Measurements from ENCODE around the gene MDFI.
"Not testable (repeated sequence)": the region's sequence is repeated elsewhere in the genome, so short reads cannot be mapped to it uniquely, and the experiment has no call there.

The MDFI gene

DNA sequence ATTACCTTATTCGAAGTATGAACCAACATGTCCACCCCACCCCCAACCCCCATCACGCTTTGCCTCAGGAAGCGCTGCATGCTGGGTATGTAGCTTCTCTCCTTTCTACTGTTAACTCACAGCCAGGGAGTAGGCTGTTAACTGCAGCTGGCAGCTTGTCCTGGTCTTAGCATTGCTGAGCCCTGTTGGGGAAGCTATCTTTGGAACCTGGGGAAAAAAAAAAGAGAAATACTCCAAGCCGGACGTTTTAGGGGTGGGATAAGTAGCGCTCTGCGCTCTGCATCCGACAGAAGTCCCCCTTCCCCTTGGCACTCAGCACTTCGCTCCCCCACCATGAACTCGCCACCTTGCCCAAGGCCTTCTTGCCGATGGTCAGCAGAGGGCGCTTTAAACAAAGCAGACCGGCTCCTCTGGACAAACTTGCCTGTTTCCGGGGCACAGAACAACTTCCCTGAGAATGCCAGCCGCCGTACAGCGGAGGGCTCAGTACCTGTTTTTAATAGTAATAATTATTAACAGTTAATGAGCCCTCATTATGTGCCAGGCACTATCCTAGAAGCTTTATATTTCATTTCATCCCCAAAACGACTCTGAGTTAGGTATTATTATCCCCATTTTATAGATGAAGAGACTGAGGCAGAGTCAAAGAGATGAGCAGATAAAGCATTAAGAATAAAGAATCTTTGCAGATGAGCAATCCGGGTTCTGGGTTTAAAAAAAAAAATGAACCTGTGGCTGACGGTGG, 35.2 kb upstream of the MDFI start:
- peak; percentile 96 for DNase-seq

DNA sequence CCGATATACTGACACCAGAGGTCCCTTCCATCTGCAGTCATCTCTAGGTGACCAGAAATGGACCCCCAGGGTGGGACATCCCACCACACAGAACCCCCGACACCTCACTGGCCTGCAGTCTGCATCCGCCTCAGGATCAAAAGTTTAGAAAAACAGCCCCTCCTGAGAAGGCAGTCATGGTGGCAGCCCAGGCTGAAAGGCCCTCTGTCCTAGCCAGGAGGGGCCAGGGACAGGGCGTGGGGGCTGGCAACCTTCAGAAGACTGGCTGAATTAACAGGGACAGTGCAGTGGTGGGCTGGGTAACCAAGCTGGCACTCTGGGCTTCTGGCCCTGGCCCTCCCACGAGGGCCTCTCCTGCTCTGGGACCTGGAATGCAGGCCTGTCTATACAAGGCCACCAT, 34.3 kb upstream of the MDFI start:
- DNase-seq = no peak

GRCh38 chr6:41605649-41606048, 32.6 kb upstream of the MDFI start:
- DNase-seq = no peak

DNA sequence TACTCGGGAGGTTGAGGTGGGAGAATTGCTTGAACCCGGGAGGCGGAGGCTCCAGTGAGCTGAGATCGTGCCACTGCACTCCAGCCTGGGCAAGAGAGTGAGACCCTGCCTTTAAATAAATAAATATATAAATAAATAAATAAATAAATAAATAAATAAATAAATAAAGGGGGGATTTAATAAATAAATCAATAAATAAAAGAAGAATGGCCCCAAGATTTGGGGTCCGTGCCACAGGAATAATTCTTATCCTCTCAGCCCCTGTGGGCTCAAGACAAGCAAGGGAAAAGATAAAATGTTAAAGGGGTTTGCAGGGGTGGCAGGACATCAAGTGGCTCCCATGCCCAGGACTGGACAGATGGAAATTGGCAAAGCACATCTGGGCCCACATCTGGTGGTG, 31.2 kb upstream of the MDFI start:
- no peak for DNase-seq

DNA sequence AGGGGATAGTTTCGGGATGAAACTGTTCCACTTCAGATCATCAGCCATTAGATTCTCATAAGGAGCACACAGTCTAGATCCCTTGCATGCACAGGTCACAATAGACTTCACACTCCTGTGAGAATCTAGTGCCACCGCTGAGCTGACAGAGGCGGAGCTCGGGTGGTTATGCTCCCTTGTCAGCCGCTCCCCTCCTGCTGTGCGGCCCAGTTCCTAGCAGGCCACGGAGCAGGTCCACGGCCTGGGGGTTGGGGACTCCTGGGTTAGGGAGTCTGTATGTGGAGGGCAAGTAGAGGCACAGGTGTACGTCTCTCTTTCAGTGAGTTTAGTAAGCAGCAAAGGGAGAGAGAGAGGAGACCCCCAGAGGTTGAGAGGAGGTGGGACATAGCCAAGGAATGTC, 30.5 kb upstream of the MDFI start:
- DNase-seq = no peak

- DNase-seq = no peak
Measured at GRCh38 chr6:41608443-41609151, 29.7 kb upstream of the MDFI start.

GRCh38 chr6:41614715-41615114, 23.6 kb upstream of the MDFI start:
- DNase-seq = no peak

GRCh38 chr6:41615311-41615710, 23.0 kb upstream of the MDFI start:
- DNase-seq = no peak

- DNase-seq = no peak
Measured at GRCh38 chr6:41618598-41618997, 19.7 kb upstream of the MDFI start.

- not testable (repeated sequence) for DNase-seq
Measured at GRCh38 chr6:41619193-41619592, 19.1 kb upstream of the MDFI start.

DNA sequence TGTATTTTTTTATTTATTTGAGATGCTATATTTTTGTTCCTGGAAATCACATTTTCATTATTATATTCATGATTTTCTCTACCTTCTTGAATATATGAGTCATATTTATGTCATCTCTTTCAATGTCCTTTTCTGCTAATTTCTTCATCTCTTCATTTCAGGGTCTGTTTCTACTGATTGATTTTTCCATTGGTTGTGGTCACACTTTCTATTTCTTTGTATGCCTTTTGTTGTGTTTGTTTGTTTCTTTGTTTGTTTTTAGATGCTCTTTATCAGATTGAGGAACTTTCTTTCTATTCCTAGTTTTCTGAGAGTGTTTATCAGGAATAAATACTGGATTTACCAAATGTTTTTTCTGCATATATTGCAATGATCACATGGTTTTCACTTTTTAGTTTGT, 16.9 kb upstream of the MDFI start:
- DNase-seq = no peak

DNA sequence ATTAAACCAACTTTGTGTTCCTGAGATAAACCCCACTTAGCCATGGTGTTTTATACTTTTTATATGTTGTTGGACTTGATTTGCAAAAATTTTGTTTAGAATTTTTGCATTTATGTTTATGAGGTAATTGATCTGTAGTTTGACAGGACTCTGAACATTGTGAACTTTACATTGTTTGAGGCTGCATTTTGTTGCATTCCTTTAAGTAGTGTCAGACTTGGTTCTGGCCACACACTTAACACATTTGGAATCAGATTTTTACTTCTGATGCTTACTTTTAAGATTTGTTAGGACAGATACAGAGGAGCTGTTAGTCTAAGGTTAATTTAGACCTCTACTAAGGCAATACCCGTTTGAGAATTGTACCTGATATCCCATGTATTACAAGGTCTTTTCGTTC, 16.5 kb upstream of the MDFI start:
- no peak for DNase-seq

- no peak for DNase-seq
Measured at GRCh38 chr6:41622206-41622988, 15.9 kb upstream of the MDFI start.

DNA sequence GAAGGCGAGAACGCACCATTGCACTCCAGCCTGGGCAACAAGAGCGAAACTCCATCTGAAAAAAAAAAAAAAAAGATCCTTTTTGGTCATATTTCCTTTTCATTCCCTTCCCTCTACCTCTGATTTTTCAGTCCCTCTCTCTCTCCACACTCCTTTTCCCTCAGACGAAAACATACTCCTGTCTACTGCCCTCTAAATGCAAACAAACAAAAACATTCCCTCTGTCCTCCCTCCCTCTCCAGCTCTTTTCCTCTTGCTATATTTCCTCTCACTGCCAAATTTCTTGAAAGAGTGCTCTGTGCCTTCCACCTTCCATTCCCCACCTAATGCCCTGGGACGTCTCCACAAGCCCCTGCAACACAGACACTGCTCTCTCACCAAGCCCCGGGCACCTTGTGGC, 14.9 kb upstream of the MDFI start:
- DNase-seq = no peak

GRCh38 chr6:41624621-41625380, 13.5 kb upstream of the MDFI start:
- DNase-seq = no peak

- peak; percentile 23 for DNase-seq
Measured at GRCh38 chr6:41625442-41625841, 12.8 kb upstream of the MDFI start.

GRCh38 chr6:41626022-41626421, 12.2 kb upstream of the MDFI start:
- no peak for DNase-seq

GRCh38 chr6:41626917-41627316, 11.4 kb upstream of the MDFI start:
- no peak for DNase-seq

DNA sequence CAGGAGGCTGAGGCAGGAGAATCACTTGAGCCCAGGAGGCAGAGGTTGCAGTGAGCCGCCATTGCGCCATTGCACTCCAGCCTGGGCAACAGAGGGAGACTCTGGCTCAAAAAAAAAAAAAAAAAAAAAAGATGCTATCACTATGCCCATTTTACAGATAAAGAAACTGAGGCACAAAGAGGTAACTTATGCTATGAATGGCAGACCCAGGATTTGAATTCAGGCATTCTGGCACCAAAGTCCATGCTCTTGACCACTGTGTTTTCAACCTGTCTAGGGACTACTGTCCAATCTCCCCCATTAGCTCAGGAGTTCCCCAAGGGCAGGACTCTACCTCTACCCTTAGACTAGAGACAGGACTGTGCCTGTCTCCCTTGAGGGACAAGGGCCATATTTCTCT, 9.1 kb upstream of the MDFI start:
- DNase-seq = no peak

DNA sequence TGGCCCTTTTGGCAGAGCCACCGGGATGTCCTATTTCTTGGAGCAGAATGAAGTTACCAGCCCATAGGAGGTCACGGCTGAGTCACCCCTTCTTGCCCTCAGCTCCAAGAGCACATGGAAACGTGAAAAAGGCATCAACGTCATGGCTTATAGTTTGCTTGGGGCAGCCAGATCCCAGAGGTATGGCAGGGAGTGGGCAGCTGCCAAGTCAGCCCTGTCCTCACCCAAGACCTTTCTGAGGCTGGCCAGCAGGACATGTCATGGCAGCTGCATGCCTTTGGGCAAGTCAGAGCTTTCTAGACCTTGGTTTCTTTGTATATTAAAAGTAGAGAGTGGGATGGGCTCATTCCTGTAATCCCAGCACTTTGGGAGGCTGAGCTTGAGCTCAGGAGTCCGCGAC, 8.2 kb upstream of the MDFI start:
- DNase-seq = no peak

GRCh38 chr6:41630946-41631345, 7.3 kb upstream of the MDFI start:
- DNase-seq = no peak

GRCh38 chr6:41633056-41633634, 5.1 kb upstream of the MDFI start:
- DNase-seq = no peak

DNA sequence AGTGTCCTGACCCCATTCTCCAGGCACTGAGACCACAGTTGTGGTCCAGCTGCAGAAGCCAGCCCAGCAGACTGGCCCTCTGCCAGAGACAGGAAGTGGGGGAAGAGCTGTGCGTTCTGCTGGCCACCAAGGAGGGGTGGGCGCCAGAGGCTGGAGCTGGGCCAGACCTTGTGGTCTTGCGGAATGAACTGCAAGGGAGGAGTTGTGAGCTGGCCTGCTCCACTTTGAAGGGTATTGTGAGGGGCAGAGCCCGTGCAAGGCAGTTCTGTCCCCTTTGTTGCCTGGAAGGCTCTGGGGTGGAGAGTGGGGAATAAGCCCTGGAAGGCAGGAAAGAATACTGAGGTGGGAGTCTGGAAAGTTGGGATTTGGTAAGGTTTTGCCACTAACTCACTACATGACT, 3.6 kb upstream of the MDFI start:
- no peak for DNase-seq

Measured in NCI-H510A treated with DMSO at 0.1 percent for 48 hours (cell line).